ENCODE measurements around the gene MAP4K4. TPM values are rescaled to one million over a fixed set of nuclear protein-coding genes. Genes with fewer than 3 reads are reported as not detected.

The MAP4K4 gene
- total and polyA plus RNA-seq, 2 experiments from 2014 or later = 20.3 to 115 TPM

- DNase-seq = no peak
- no peak overlapping the region for H3K4me3 ChIP-seq
- no peaks in the 10 kb centered on the region for H3K9me3 ChIP-seq (ENCODE audit: low read depth)
- peaks cover 88% of the 10 kb centered on the region for H3K36me3 ChIP-seq (ENCODE audit: low read depth)
- no peaks in the 10 kb centered on the region for H3K9me2 ChIP-seq (ENCODE audit: insufficient read depth)
- peaks cover 83% of the 10 kb centered on the region for H3K79me2 ChIP-seq (ENCODE audit: insufficient read depth)
- H3K27ac ChIP-seq = no peak overlapping the region
- in situ Hi-C loops (cut with MboI) = no loop called here
- H3K9ac ChIP-seq = no peak overlapping the region
- no peak overlapping the region for H2AFZ ChIP-seq
- H3F3A ChIP-seq (ENCODE audit: insufficient read depth) = peaks cover 45% of the 10 kb centered on the region
- H3K4me2 ChIP-seq (ENCODE audit: unreplicated experiment) = no peak overlapping the region
- TF ChIP-seq EZH2phosphoT487 (IDR thresholded peaks at IDR 0.05; ENCODE audit: insufficient read depth, low read depth) = no peak
- 0 out of 2 replicates have a peak, but pooled peaks cover 6% of the 10 kb centered on the region for H4K20me1 ChIP-seq (ENCODE audit: insufficient read depth)
- H3K27me3 ChIP-seq (replicated peaks; ENCODE audit: insufficient read depth) = no peaks in the 10 kb centered on the region
- peaks cover 9% of the 10 kb centered on the region; the same call in 1 of the 2 replicates for H3K4me1 ChIP-seq (ENCODE audit: insufficient read depth)
- WGBS, 2 experiments (ENCODE audit: low coverage in 1 of 2, low lambda C conversion rate in 2 of 2, missing lambda C conversion rate in 2 of 2) = 97 to 100% methylated on average over 4 of the region's 4 CpGs
Measured at GRCh38 chr2:101861382-101861781, 163.9 kb downstream of the MAP4K4 start.

GRCh38 chr2:101863534-101863933, 166.0 kb downstream of the MAP4K4 start:
- Histone ChIP-seq H3K4me1 (ENCODE audit: insufficient read depth) (peaks cover under 1% of the 10 kb centered on the region; the same call in 1 of the 2 replicates), H3K79me2 (ENCODE audit: insufficient read depth) (peaks cover 77% of the 10 kb centered on the region), H2AFZ (no peak overlapping the region), H4K20me1 (ENCODE audit: insufficient read depth) (0 out of 2 replicates have a peak, but pooled peaks cover 3% of the 10 kb centered on the region), H3F3A (ENCODE audit: insufficient read depth) (peaks cover 36% of the 10 kb centered on the region), H3K9me3 (ENCODE audit: low read depth) (no peaks in the 10 kb centered on the region), H3K4me3 (no peak overlapping the region), H3K36me3 (ENCODE audit: low read depth) (peaks cover 95% of the 10 kb centered on the region), H3K4me2 (ENCODE audit: unreplicated experiment) (no peak overlapping the region), H3K9ac (no peak overlapping the region), H3K27ac (no peak overlapping the region), H3K9me2 (ENCODE audit: insufficient read depth) (no peaks in the 10 kb centered on the region), H3K27me3 (replicated peaks; ENCODE audit: insufficient read depth) (no peaks in the 10 kb centered on the region)
- in situ Hi-C loops (cut with MboI) = no loop called here
- TF ChIP-seq EZH2 (IDR thresholded peaks at IDR 0.05; ENCODE audit: insufficient read depth, poor library complexity, severe bottlenecking) = no peak
- TF ChIP-seq EZH2phosphoT487 (IDR thresholded peaks at IDR 0.05; ENCODE audit: insufficient read depth, low read depth) = no peak
- 92 to 93% methylated on average over 7 of the region's 7 CpGs for WGBS, 2 experiments (ENCODE audit: low coverage in 1 of 2, low lambda C conversion rate in 2 of 2, missing lambda C conversion rate in 2 of 2)
- no peak for DNase-seq

- no peaks in the 10 kb centered on the region for H3K4me1 ChIP-seq (ENCODE audit: insufficient read depth)
- no peaks in the 10 kb centered on the region for H4K20me1 ChIP-seq (ENCODE audit: insufficient read depth)
- no peak overlapping the region for H3K27ac ChIP-seq
- no peak overlapping the region for H2AFZ ChIP-seq
- H3K9me2 ChIP-seq (ENCODE audit: insufficient read depth) = no peaks in the 10 kb centered on the region
- WGBS, 2 experiments (ENCODE audit: low coverage in 1 of 2, low lambda C conversion rate in 2 of 2, missing lambda C conversion rate in 2 of 2) = 93 to 100% methylated on average over 1 of the region's 1 CpG
- peaks cover 32% of the 10 kb centered on the region for H3F3A ChIP-seq (ENCODE audit: insufficient read depth)
- peaks cover 74% of the 10 kb centered on the region for H3K79me2 ChIP-seq (ENCODE audit: insufficient read depth)
- no peak overlapping the region for H3K4me2 ChIP-seq (ENCODE audit: unreplicated experiment)
- H3K9me3 ChIP-seq (ENCODE audit: low read depth) = no peaks in the 10 kb centered on the region
- TF ChIP-seq EZH2phosphoT487 (IDR thresholded peaks at IDR 0.05; ENCODE audit: insufficient read depth, low read depth) (no peak), EZH2 (IDR thresholded peaks at IDR 0.05; ENCODE audit: insufficient read depth, poor library complexity, severe bottlenecking) (no peak)
- peaks cover 92% of the 10 kb centered on the region for H3K36me3 ChIP-seq (ENCODE audit: low read depth)
- no peak for DNase-seq
- no peak overlapping the region for H3K9ac ChIP-seq
- no peaks in the 10 kb centered on the region for H3K27me3 ChIP-seq (replicated peaks; ENCODE audit: insufficient read depth)
- no peak overlapping the region for H3K4me3 ChIP-seq
- in situ Hi-C loops (cut with MboI) = no loop called here
Measured at GRCh38 chr2:101864426-101864825, 166.9 kb downstream of the MAP4K4 start.

DNA sequence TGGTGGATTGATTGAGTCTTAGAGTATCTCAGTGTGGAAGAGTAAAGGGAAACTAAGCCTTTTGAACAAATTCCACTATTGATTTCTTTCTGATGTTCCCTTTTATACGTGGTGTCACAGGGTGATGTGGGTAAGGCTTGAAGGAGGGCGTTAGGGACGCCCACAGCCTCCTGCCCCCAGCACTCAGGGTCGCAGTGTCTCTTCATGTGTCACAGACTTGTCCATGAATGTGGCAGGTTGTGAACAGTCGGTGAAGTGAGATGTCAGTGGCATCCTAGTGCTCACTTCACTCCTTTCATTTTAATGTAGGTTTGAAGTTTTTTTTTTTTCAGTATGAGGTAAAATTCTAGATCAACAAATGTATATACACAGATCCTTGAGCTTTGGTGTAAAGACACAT, 171.0 kb downstream of the MAP4K4 start:
- H3K27me3 ChIP-seq (replicated peaks; ENCODE audit: insufficient read depth) = no peaks in the 10 kb centered on the region
- no peak for TF ChIP-seq EZH2 (IDR thresholded peaks at IDR 0.05; ENCODE audit: insufficient read depth, poor library complexity, severe bottlenecking)
- TF ChIP-seq EZH2phosphoT487 (IDR thresholded peaks at IDR 0.05; ENCODE audit: insufficient read depth, low read depth) = no peak
- no peak overlapping the region for H2AFZ ChIP-seq
- no peaks in the 10 kb centered on the region for H4K20me1 ChIP-seq (ENCODE audit: insufficient read depth)
- peaks cover 92% of the 10 kb centered on the region for H3K36me3 ChIP-seq (ENCODE audit: low read depth)
- in situ Hi-C loops (cut with MboI) = no loop called here
- H3K79me2 ChIP-seq (ENCODE audit: insufficient read depth) = peaks cover 75% of the 10 kb centered on the region
- 94 to 96% methylated on average over 5 of the region's 5 CpGs for WGBS, 2 experiments (ENCODE audit: low coverage in 1 of 2, low lambda C conversion rate in 2 of 2, missing lambda C conversion rate in 2 of 2)
- DNase-seq = no peak
- H3K9me2 ChIP-seq (ENCODE audit: insufficient read depth) = no peaks in the 10 kb centered on the region
- H3K4me1 ChIP-seq (ENCODE audit: insufficient read depth) = 0 out of 2 replicates have a peak, but pooled peaks cover 3% of the 10 kb centered on the region
- no peak overlapping the region for H3K4me3 ChIP-seq
- no peak overlapping the region for H3K27ac ChIP-seq
- no peak overlapping the region for H3K4me2 ChIP-seq (ENCODE audit: unreplicated experiment)
- no peak overlapping the region for H3K9ac ChIP-seq
- peaks cover 27% of the 10 kb centered on the region for H3F3A ChIP-seq (ENCODE audit: insufficient read depth)
- H3K9me3 ChIP-seq (ENCODE audit: low read depth) = no peaks in the 10 kb centered on the region

GRCh38 chr2:101869527-101869926, 172.0 kb downstream of the MAP4K4 start:
- TF ChIP-seq EZH2 (IDR thresholded peaks at IDR 0.05; ENCODE audit: insufficient read depth, poor library complexity, severe bottlenecking) = no peak
- no peak for TF ChIP-seq EZH2phosphoT487 (IDR thresholded peaks at IDR 0.05; ENCODE audit: insufficient read depth, low read depth)
- H3K27me3 ChIP-seq (replicated peaks; ENCODE audit: insufficient read depth) = no peaks in the 10 kb centered on the region
- no peaks in the 10 kb centered on the region for H3K9me3 ChIP-seq (ENCODE audit: low read depth)
- no peaks in the 10 kb centered on the region for H3K9me2 ChIP-seq (ENCODE audit: insufficient read depth)
- H3K36me3 ChIP-seq (ENCODE audit: low read depth) = peaks cover 92% of the 10 kb centered on the region
- WGBS, 2 experiments (ENCODE audit: low coverage in 1 of 2, low lambda C conversion rate in 2 of 2, missing lambda C conversion rate in 2 of 2) = 91 to 92% methylated on average over 15 of the region's 15 CpGs
- H4K20me1 ChIP-seq (ENCODE audit: insufficient read depth) = no peaks in the 10 kb centered on the region
- DNase-seq = no peak
- peaks cover 75% of the 10 kb centered on the region for H3K79me2 ChIP-seq (ENCODE audit: insufficient read depth)
- H3K27ac ChIP-seq = no peak overlapping the region
- in situ Hi-C loops (cut with MboI) = no loop called here
- 0 out of 2 replicates have a peak, but pooled peaks cover 3% of the 10 kb centered on the region for H3K4me1 ChIP-seq (ENCODE audit: insufficient read depth)
- H3F3A ChIP-seq (ENCODE audit: insufficient read depth) = peaks cover 37% of the 10 kb centered on the region
- H3K4me2 ChIP-seq (ENCODE audit: unreplicated experiment) = no peak overlapping the region
- no peak overlapping the region for H3K9ac ChIP-seq
- no peak overlapping the region for H3K4me3 ChIP-seq
- no peak overlapping the region for H2AFZ ChIP-seq

Measured in GM23248 (cell line).